SU-DHL-6 (cell line): Measurements from ENCODE around the gene DPH1.

Experiments
- H2AFZ ChIP-seq: fragments of 200-600 bp; sonication (generic); 2 replicates; pipeline ENCODE4 v1.6.1; 2014; ENCODE audit warnings: low read depth, mild to moderate bottlenecking, moderate library complexity, mixed read lengths, antibody characterized with exemption, low read length; ENCODE audit not compliant: severe bottlenecking
- H3F3A ChIP-seq: fragments of 200-600 bp; shearing (Covaris generic); 2 replicates; pipeline ENCODE4 v1.6.0; 2016; ENCODE audit warnings: antibody characterized with exemption, mild to moderate bottlenecking; ENCODE audit not compliant: insufficient read depth
- H3K27ac ChIP-seq: fragments of 200-600 bp; sonication (generic); 2 replicates; pipeline ENCODE4 v1.5.1; 2016; ENCODE audit warnings: low read depth, mild to moderate bottlenecking, low read length, moderate library complexity, mixed read lengths
- H3K27me3 ChIP-seq: fragments of 200-600 bp; sonication (generic), shearing (Covaris generic); 2 replicates; pipeline ENCODE4 v1.6.0; 2014; ENCODE audit warnings: mild to moderate bottlenecking, low read length
- H3K36me3 ChIP-seq: fragments of 200-600 bp; sonication (generic); 2 replicates; pipeline ENCODE4 v1.6.1; 2014; ENCODE audit warnings: mild to moderate bottlenecking, low read length, mixed read lengths
- H3K4me2 ChIP-seq: fragments of 300-600, 200-600 bp; shearing (Covaris generic), sonication (generic); 2 replicates; pipeline ENCODE4 v1.6.0; 2014; ENCODE audit warnings: low read length, low read depth, mild to moderate bottlenecking; ENCODE audit not compliant: poor library complexity, severe bottlenecking
- H3K4me3 ChIP-seq: fragments of 200-600 bp; sonication (generic); 2 replicates; pipeline ENCODE4 v1.5.1; 2014; ENCODE audit warnings: antibody characterized with exemption, low read length, mild to moderate bottlenecking, mixed read lengths; ENCODE audit not compliant: insufficient read depth, poor library complexity, severe bottlenecking
- H3K79me2 ChIP-seq: fragments of 200-600 bp; sonication (generic); 2 replicates; pipeline ENCODE4 v1.6.1; 2014; ENCODE audit warnings: mild to moderate bottlenecking, low read length, moderate library complexity; ENCODE audit not compliant: insufficient read depth
- H3K9ac ChIP-seq: fragments of 200-600 bp; sonication (generic); 2 replicates; pipeline ENCODE4 v1.7.0; 2014; ENCODE audit warnings: mild to moderate bottlenecking, low read length
- H3K9me2 ChIP-seq: fragments of 200-600 bp; sonication (generic); replicated peaks from 2 replicates; pipeline ENCODE4 v1.6.1; 2014; ENCODE audit warnings: low read length; ENCODE audit not compliant: insufficient read depth
- H3K9me3 ChIP-seq: fragments of 200-600 bp; sonication (generic); 2 replicates; pipeline ENCODE4 v1.6.1; 2014; ENCODE audit warnings: low read length, mixed read lengths; ENCODE audit not compliant: insufficient read depth
- H4K20me1 ChIP-seq: fragments of 200-600 bp; sonication (generic); 2 replicates; pipeline ENCODE4 v1.6.1; 2014; ENCODE audit warnings: low read depth, mild to moderate bottlenecking, antibody characterized with exemption, low read length, moderate library complexity, mixed read lengths
- CTCF ChIP-seq: fragments of 200-600 bp; sonication (generic); IDR thresholded peaks from one replicate; pipeline ENCODE4 v1.5.1; 2017; ENCODE audit warnings: antibody characterized with exemption, mild to moderate bottlenecking, low read length, moderate library complexity; ENCODE audit not compliant: insufficient read depth, poor library complexity, severe bottlenecking
- EZH2phosphoT487 ChIP-seq: fragments of 200-600 bp; sonication (generic), shearing (Covaris generic); conservative IDR thresholded peaks from 2 replicates; pipeline ENCODE4 v1.6.1; 2018; ENCODE audit warnings: mild to moderate bottlenecking, antibody characterized with exemption, low read length, moderate library complexity, mixed read lengths

DPH1 gene

GRCh38 chr17:2003525-2003924, 26.4 kb upstream of the DPH1 start:
- Histone ChIP-seq H3K9ac (no peak overlapping the region), H3K4me3 (no peak overlapping the region), H2AFZ (no peak overlapping the region), H3K9me2 (no peaks in the 10 kb centered on the region), H3K27ac (no peak overlapping the region), H3K27me3 (no peaks in the 10 kb centered on the region), H3K4me2 (no peak overlapping the region), H3K79me2 (no peaks in the 10 kb centered on the region), H4K20me1 (no peaks in the 10 kb centered on the region), H3F3A (no peaks in the 10 kb centered on the region), H3K9me3 (no peaks in the 10 kb centered on the region), H3K36me3 (no peaks in the 10 kb centered on the region)
- no peak for TF ChIP-seq EZH2phosphoT487
- TF ChIP-seq CTCF = no peak

GRCh38 chr17:2004435-2004952, 25.5 kb upstream of the DPH1 start:
- H4K20me1 ChIP-seq = no peaks in the 10 kb centered on the region
- no peak overlapping the region for H3K27ac ChIP-seq

GRCh38 chr17:2008332-2009126, 21.4 kb upstream of the DPH1 start:
- no peaks in the 10 kb centered on the region for H3K9me3 ChIP-seq
- H4K20me1 ChIP-seq = no peaks in the 10 kb centered on the region
- no peak overlapping the region for H3K4me2 ChIP-seq
- H3K36me3 ChIP-seq = no peaks in the 10 kb centered on the region
- no peaks in the 10 kb centered on the region for H3K79me2 ChIP-seq
- TF ChIP-seq CTCF = no peak
- no peak for TF ChIP-seq EZH2phosphoT487
- H3K27me3 ChIP-seq = no peaks in the 10 kb centered on the region
- no peak overlapping the region for H2AFZ ChIP-seq
- no peaks in the 10 kb centered on the region for H3K9me2 ChIP-seq
- no peak overlapping the region for H3K4me3 ChIP-seq
- no peaks in the 10 kb centered on the region for H3F3A ChIP-seq
- no peak overlapping the region for H3K27ac ChIP-seq
- H3K9ac ChIP-seq = no peak overlapping the region

More at GRCh38 chr17:2004435-2004952, 25.5 kb upstream of the DPH1 start:
- no peak for TF ChIP-seq EZH2phosphoT487
- no peak for TF ChIP-seq CTCF
- Histone ChIP-seq H3F3A (no peaks in the 10 kb centered on the region), H3K36me3 (no peaks in the 10 kb centered on the region), H3K9me3 (no peaks in the 10 kb centered on the region), H3K79me2 (no peaks in the 10 kb centered on the region), H3K27me3 (no peaks in the 10 kb centered on the region), H3K4me2 (no peak overlapping the region), H3K9ac (no peak overlapping the region), H3K4me3 (no peak overlapping the region), H3K9me2 (no peaks in the 10 kb centered on the region), H2AFZ (no peak overlapping the region)
